Hippocampal formation (tissue), 2 donors: ENCODE data around the gene IFIT5.
"Not testable (repeated sequence)": the region's sequence is repeated elsewhere in the genome, so short reads cannot be mapped to it uniquely, and the experiment has no call there.

Experiments used
- DNase-seq, 2 donors: peaks; one replicate each; lab custom pipeline; 2025; lab: John Stamatoyannopoulos, UW

IFIT5 gene

DNA sequence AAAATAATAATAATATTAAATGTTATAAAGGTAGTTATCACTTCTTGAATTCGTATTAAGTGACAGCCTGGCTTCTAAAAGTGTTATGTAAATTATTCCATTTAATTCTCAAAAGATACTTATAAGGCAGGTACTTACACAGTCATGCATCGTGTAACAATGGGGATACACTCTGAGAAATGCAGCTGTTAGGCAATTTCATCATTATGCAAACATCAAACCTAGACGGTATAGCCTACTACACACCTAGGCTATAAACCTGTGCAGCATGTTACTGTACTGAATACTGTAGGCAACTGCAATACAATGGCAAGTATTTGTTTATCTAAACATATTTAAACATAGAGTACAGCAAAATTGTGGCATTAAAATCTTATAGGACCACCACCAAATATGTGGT lies 20.5 kb upstream of the IFIT5 start:
- DNase-seq: no peak

GRCh38 chr10:89395141-89395540 lies 19.2 kb upstream of the IFIT5 start:
- DNase-seq: no peak

DNA sequence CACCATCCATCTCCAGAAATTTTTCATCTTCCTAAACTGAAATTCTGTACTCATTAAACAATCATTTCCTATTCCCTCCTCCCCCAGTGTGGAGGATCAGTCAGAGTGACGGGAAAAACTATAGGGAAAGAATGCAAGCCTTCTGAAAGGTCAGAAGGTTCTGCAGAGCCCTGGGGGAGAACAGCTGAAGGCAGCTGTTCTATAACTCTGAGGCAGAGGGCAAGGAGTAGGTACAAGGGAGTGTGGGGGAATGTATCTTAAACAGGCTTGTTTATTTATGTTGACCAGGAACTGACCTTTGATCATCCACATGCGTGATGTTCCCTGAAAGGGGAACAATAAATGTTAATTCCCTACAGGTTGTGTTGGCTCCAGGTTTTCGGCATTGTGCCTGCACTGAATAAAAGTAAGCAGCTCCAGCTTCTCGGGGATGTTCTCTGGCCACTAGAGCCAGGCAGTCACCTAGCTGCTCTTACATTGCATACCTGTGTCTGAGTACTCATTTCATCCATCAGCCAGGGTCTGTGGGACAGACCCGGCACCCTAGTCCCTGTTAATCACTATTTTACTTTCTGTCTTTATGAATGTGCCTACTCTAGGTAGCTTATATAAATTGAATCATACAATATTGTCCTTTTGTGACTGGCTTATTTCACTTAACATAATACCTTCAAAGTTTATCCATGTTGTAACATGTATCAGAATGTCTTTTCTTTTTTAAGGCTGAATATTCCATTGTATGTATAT lies 16.2 kb upstream of the IFIT5 start:
- DNase-seq: no peak

GRCh38 chr10:89399956-89400355 lies 14.4 kb upstream of the IFIT5 start:
- no peak for DNase-seq

GRCh38 chr10:89403043-89403442 lies 11.3 kb upstream of the IFIT5 start:
- DNase-seq: no peak

- no peak for DNase-seq
Observed at GRCh38 chr10:89404104-89405047, 10.0 kb upstream of the IFIT5 start.

- not testable (repeated sequence) for DNase-seq
Observed at GRCh38 chr10:89406178-89406577, 8.2 kb upstream of the IFIT5 start.

- DNase-seq: not testable (repeated sequence)
Observed at GRCh38 chr10:89407792-89408191, 6.6 kb upstream of the IFIT5 start.

DNA sequence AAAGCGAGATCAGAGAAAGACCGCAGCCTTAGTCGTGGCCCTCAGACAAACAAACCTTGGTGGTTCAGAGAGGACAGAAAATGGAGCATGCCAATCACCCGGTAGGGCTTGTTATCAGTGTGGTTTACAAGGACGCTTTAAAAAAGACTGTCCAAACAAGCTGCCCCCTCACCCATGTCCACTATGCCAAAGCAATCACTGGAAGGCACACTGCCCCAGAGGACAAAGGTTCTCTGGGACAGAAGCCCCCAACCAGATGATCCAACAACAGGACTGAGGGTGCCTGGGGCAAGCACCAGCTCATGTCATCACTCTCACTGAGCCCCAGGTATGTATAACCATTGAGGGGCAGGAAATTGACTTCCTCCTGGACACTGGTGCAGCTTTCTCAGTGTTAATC lies 5.1 kb upstream of the IFIT5 start:
- not testable (repeated sequence) for DNase-seq

GRCh38 chr10:89410551-89410950 lies 3.8 kb upstream of the IFIT5 start:
- DNase-seq: not testable (repeated sequence)

DNA sequence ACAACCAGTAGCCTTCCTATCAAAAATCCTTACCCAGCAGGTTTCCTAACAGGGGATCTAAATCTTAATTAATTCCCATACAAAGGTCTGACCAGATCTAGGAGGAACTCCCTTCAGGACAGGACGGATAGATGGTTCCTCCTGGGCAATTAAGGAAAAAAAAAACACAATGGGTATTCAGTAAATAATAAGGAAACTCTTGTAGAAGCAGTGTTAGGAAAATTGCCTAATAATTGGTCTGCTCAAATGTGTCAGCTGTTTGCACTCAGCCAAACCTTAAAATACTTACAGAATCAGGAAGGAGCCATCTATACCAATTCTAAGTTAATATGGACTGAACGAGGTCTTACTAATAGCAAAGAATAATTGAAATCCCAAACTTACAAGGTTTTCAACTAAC lies 3.2 kb upstream of the IFIT5 start:
- not testable (repeated sequence) for DNase-seq

GRCh38 chr10:89412276-89412675 lies 2.1 kb upstream of the IFIT5 start:
- not testable (repeated sequence) for DNase-seq

GRCh38 chr10:89413398-89413912 lies 913 bp upstream of the IFIT5 start:
- DNase-seq: no peak

GRCh38 chr10:89414879-89415821 lies 782 bp downstream of the IFIT5 start:
- DNase-seq: peak in 1 of 2 donors; percentile 70

DNA sequence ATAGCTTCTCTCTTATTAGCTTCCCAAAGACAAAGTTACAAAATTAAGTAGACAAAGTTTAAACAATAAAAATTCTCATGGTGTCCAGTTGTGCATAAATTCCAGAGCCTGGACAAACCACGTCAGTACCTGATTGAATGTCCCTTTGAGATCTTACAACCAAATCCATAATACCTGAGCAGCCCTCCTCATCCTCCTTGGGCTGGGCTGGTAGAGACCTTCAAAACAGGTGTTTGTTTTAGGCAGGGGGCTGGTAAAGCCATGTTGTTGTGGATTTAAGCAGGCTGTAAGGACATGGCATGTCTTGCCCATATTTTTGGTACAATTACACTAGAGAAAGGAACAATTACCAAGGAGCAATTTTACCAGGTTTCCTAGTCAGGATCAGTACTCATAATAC lies 2.1 kb downstream of the IFIT5 start:
- DNase-seq: no peak

DNA sequence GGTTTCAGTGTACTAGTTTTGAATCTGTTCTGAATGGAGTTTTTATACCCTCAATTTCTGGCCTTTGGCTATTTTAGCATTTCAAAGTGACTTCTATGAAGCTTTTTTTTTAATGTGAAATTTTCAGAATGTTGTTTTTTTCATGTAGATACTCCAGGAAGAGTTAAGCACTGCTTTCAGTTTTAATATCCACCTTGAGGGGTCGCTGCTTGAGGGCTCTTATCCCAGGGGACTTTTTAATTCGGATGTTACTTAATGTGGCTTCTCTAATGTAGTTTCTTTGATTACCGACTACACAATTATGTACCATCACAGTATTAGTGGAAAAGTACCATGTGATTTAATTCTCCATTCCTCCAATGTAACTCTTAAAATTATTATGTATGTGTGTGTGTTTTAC lies 5.2 kb downstream of the IFIT5 start:
- DNase-seq: no peak

- DNase-seq: no peak
Observed at GRCh38 chr10:89421018-89421476, 6.7 kb downstream of the IFIT5 start.

GRCh38 chr10:89425000-89425399 lies 10.6 kb downstream of the IFIT5 start:
- DNase-seq: no peak

- DNase-seq: peak in 1 of 2 donors; percentile 65
Observed at GRCh38 chr10:89426230-89426868, 12.0 kb downstream of the IFIT5 start.

DNA sequence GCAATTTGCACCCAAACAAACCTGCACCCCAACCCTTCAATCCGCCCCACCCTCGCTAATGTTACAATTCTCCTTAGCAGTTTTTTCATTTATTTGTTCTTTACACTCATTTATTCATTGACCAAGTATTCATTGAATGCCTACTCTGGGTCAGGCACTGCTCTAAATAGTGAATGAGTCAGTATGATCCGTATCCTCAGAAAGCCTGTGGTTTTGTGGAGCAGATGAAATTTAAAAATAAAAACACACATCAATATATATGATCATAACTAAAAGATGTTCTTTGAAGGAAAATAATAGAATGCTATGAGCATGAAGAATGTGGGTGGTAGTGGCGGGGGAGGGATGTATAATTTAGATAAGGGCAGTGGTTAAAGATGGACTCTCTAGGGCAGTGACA lies 13.3 kb downstream of the IFIT5 start:
- DNase-seq: no peak

DNA sequence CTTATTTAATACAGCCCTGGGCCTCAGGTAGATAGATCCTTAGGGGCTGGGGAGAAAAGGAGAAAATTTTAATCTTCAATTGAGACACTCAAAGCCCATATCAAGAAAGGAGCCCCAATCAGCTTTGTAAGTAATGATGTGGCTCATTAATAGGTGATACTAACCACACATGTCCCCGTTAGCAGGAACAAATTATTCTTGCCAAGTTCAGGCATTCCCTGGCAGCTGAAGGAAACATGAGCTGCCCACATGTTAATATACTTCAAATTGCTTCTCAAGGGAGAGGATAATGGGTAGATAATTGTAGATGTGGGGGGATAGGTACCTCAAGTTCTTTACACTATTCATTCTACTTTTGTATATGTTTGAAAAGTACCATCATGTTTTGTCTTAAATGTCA lies 14.5 kb downstream of the IFIT5 start:
- no peak for DNase-seq
